IMR-90 (cell line): Measurements from ENCODE around the gene SRSF2. TPM values are rescaled to one million over a fixed set of nuclear protein-coding genes. Genes with fewer than 3 reads are reported as not detected.

ENCODE experiments used
- ATAC-seq: fragments of 200-7000 bp; cut with Tn5 transposase; 2 replicates; pipeline ENCODE4 v1.9.1; 2020; ENCODE audit warnings: low read depth, mild to moderate bottlenecking, moderate library complexity
- BruUV-seq: library from RNA; stranded (reverse); fragments of 400-500 nt; replicated peaks from 2 replicates; lab custom pipeline; 2021; lab: Mats Ljungman, UMichigan
- CTCF ChIA-PET: fragments of 300-600 bp; formaldehyde crosslinking; extraction: SDS; loops from one replicate; lab custom pipeline; 2021; ENCODE audit warnings: antibody characterized with exemption; lab: Yijun Ruan, JAX
- POLR2A ChIA-PET: fragments of 300-600 bp; sonication (Branson Sonifier 250); formaldehyde crosslinking; loops from one replicate; lab custom pipeline; 2022; ENCODE audit warnings: antibody characterized with exemption; ENCODE audit not compliant: unreplicated experiment; lab: Charles Lee
- DNase-seq: peaks from one replicate; pipeline ENCODE4 v3.0.0; 2013
- H2AFZ ChIP-seq: replicated peaks from 2 replicates; pipeline ENCODE3; 2013; ENCODE audit warnings: low read length, mild to moderate bottlenecking; ENCODE audit not compliant: poor library complexity
- H2AK5ac ChIP-seq: 2 replicates; pipeline ENCODE4 v1.6.1; 2013; ENCODE audit warnings: low read depth, low read length, inconsistent platforms
- H2AK9ac ChIP-seq: replicated peaks from 2 replicates; pipeline ENCODE3; 2013; ENCODE audit warnings: mild to moderate bottlenecking, low read depth, low read length, moderate library complexity; ENCODE audit not compliant: poor library complexity
- H2BK120ac ChIP-seq: 2 replicates; pipeline ENCODE4 v1.6.1; 2013; ENCODE audit warnings: low read depth, low read length, inconsistent platforms
- H2BK15ac ChIP-seq: 3 replicates; pipeline ENCODE4 v1.6.1; 2013; ENCODE audit warnings: low read depth, low read length, inconsistent platforms
- H2BK20ac ChIP-seq: 2 replicates; pipeline ENCODE4 v1.6.1; 2013; ENCODE audit warnings: low read depth, mild to moderate bottlenecking, inconsistent platforms, low read length, moderate library complexity
- H2BK5ac ChIP-seq: 2 replicates; pipeline ENCODE4 v1.6.1; 2013; ENCODE audit warnings: mild to moderate bottlenecking, low read depth, low read length, inconsistent platforms; ENCODE audit not compliant: poor library complexity, severe bottlenecking
- H3K14ac ChIP-seq: replicated peaks from 2 replicates; pipeline ENCODE4 v1.6.1; 2013; ENCODE audit warnings: low read depth, low read length, inconsistent platforms
- H3K18ac ChIP-seq: 2 replicates; pipeline ENCODE4 v1.6.1; 2013; ENCODE audit warnings: low read depth, low read length, control low read depth
- H3K23ac ChIP-seq: 2 replicates; pipeline ENCODE4 v1.6.1; 2013; ENCODE audit warnings: low read depth, low read length, inconsistent platforms
- H3K27ac ChIP-seq: 2 replicates; pipeline ENCODE4 v1.5.1; 2013; ENCODE audit warnings: mild to moderate bottlenecking, control low read depth, low read length; ENCODE audit not compliant: insufficient read depth
- H3K27me3 ChIP-seq: 2 replicates; pipeline ENCODE4 v1.6.1; 2013; ENCODE audit warnings: low read length; ENCODE audit not compliant: control insufficient read depth, insufficient read depth
- H3K36me3 ChIP-seq: 2 replicates; pipeline ENCODE4 v1.6.1; 2013; ENCODE audit warnings: low read length, mixed read lengths; ENCODE audit not compliant: control insufficient read depth, insufficient read depth
- H3K4ac ChIP-seq: 2 replicates; pipeline ENCODE4 v1.6.1; 2013; ENCODE audit warnings: low read depth, low read length, inconsistent platforms
- H3K4me1 ChIP-seq: 2 replicates; pipeline ENCODE4 v1.6.1; 2013; ENCODE audit warnings: low read length, mixed read lengths; ENCODE audit not compliant: control insufficient read depth, insufficient read depth
- H3K4me2 ChIP-seq: 2 replicates; pipeline ENCODE4 v1.6.1; 2013; ENCODE audit warnings: low read depth, mild to moderate bottlenecking, control low read depth, low read length, moderate library complexity
- H3K4me3 ChIP-seq: 2 replicates; pipeline ENCODE4 v1.5.1; 2013; ENCODE audit warnings: low read depth, mild to moderate bottlenecking, control low read depth, low read length, moderate library complexity; ENCODE audit not compliant: insufficient read depth
- H3K56ac ChIP-seq: 2 replicates; pipeline ENCODE4 v1.6.1; 2013; ENCODE audit warnings: low read length, inconsistent platforms; ENCODE audit not compliant: insufficient read depth; ENCODE audit errors: extremely low read depth
- H3K79me1 ChIP-seq, 2 experiments: 2 replicates each; pipeline ENCODE4 v1.6.1; 2013; ENCODE audit warnings: low read length in 2 of 2, inconsistent platforms in 1 of 2, low read depth in 1 of 2
- H3K9ac ChIP-seq: 2 replicates; pipeline ENCODE4 v1.6.1; 2013; ENCODE audit warnings: low read depth, low read length, control low read depth
- H3K9me1 ChIP-seq: 2 replicates; pipeline ENCODE4 v1.6.1; 2013; ENCODE audit warnings: low read length, inconsistent platforms; ENCODE audit not compliant: insufficient read depth
- H3K9me3 ChIP-seq: 2 replicates; pipeline ENCODE4 v1.6.1; 2013; ENCODE audit warnings: low read length; ENCODE audit not compliant: control insufficient read depth, insufficient read depth
- H4K20me1 ChIP-seq: 2 replicates; pipeline ENCODE4 v1.6.1; 2013; ENCODE audit warnings: low read length, inconsistent platforms; ENCODE audit not compliant: insufficient read depth
- H4K5ac ChIP-seq: 2 replicates; pipeline ENCODE4 v1.6.1; 2013; ENCODE audit warnings: mild to moderate bottlenecking, low read depth, low read length, control low read depth
- H4K8ac ChIP-seq, 2 experiments: 2 replicates each; pipeline ENCODE4 v1.6.1; 2013; ENCODE audit warnings: low read depth in 2 of 2, low read length in 2 of 2, control low read depth in 1 of 2, inconsistent platforms in 1 of 2
- H4K91ac ChIP-seq: 2 replicates; pipeline ENCODE4 v1.6.1; 2013; ENCODE audit warnings: low read depth, low read length, inconsistent platforms; ENCODE audit not compliant: insufficient read depth
- CTCF ChIP-seq: conservative IDR thresholded peaks from 2 replicates; pipeline ENCODE4 v1.5.1; 2012; ENCODE audit warnings: mild to moderate bottlenecking, low read depth, low read length, improper control_type of control experiment
- NFE2L2 ChIP-seq: fragments of 150-350 bp; IDR thresholded peaks from 2 replicates; pipeline ENCODE4 v1.6.1; 2016; ENCODE audit warnings: low read depth, mild to moderate bottlenecking, low read length
- POLR2A ChIP-seq: IDR thresholded peaks from 2 replicates; pipeline ENCODE4 v1.6.1; 2012; ENCODE audit warnings: mild to moderate bottlenecking, low read depth, low read length
- SMC3 ChIP-seq: fragments of 150-350 bp; IDR thresholded peaks from 2 replicates; pipeline ENCODE4 v1.6.1; 2016; ENCODE audit warnings: low read depth, mild to moderate bottlenecking, antibody characterized with exemption, low read length, moderate library complexity
- WGBS, 2 experiments: methylation state at CpG; one replicate each; pipeline versions ENCODE4 v1.1.5 to v1.1.7; 2013; ENCODE audit warnings: missing lambda C conversion rate in 2 of 2; ENCODE audit not compliant: insufficient read length in 1 of 2; ENCODE audit errors: extremely low coverage in 2 of 2; 5-methylcytosine and 5-hydroxymethylcytosine counted together
- dilution Hi-C: fragments of 300-500 bp; cut with HindIII; formaldehyde crosslinking; loops from one replicate; pipeline ENCODE4 v1.14.3; 2018; ENCODE audit warnings: low sequenced_read_pairs; ENCODE audit not compliant: unreplicated experiment
- in situ Hi-C: fragments of 300-500 bp; cut with MboI; formaldehyde crosslinking; loops from 3 replicates; pipeline ENCODE4 v1.14.3; 2019; ENCODE audit warnings: low sequenced_read_pairs, inconsistent platforms, mixed read lengths
- intact Hi-C: fragments of 100-400 bp; cut with micrococcal nuclease; formaldehyde crosslinking; loops from 2 replicates; pipeline ENCODE4 v1.10.0; 2022
- microRNA-seq, 2 experiments: library from miRNA; stranded (forward) in 1 of 2; unstranded in 1 of 2; fragments of 10-50 nt in 1 of 2; fragments of <30 nt in 1 of 2; gene quantifications in 1 of 2; microRNA quantifications in 1 of 2; one replicate each; pipeline versions ENCODE3 to v1.1.0; 2013 to 2020; ENCODE audit not compliant: insufficient read depth in 1 of 2, insufficient read length in 1 of 2, unreplicated experiment in 1 of 2
- polyA plus RNA-seq, 3 experiments: library from polyadenylated mRNA; depleted of rRNA; stranded (reverse); fragments of >200 nt; gene quantifications; 2 replicates each; pipeline ENCODE4 v1.2.3, GENCODE V29; 2012; ENCODE audit warnings: low replicate concordance in 1 of 3
- small RNA-seq, 5 experiments: library from RNA; depleted of rRNA; stranded (forward); fragments of <200 nt; gene quantifications; one replicate each; pipeline ENCODE3, GENCODE V24; 2012
- total RNA-seq: library from RNA; depleted of rRNA; stranded (reverse); fragments of >200 nt; gene quantifications from 2 replicates; pipeline ENCODE4 v1.2.3, GENCODE V29; 2012; rRNA removed

SRSF2 gene
- total and polyA plus RNA-seq, 2 of the 4 experiments (the other 2 are of a cell fraction) = 98.0 to 296 TPM

DNA sequence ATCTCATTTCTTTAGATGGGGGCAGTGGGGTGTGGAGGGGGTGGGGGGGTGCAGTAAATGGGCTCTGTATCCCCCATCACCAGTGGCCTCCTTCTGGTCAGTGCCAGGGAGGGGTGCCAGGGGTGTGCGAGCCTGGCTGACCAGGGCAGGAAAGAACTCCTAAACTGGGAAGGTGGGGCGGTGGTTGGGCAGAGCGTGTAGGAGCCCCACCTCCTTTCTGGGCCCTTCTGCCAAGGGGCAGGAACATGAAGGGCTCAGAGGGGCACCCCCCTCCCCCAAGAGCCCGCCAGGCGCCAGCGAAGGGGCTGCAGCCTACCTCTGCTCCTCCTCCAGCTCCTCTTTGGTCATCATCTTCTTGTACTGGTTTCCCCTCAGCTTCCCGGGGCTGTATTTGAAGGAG is 52.4 kb downstream of the SRSF2 start:
- intact Hi-C loops = loop anchor here (10.0 kb wide), 1 partner anchor 1920 kb away; no protein-coding TSS in a partner anchor

More for the DNA sequence above, 52.4 kb downstream of the SRSF2 start:
- no peak overlapping the region for H3K4me3 ChIP-seq
- H3K79me1 ChIP-seq = peaks cover 5 to 74% of the 10 kb centered on the region in 2 experiments; a peak in 3 of 4 replicates
- CTCF ChIA-PET = no interaction called here
- peaks cover 26% of the 10 kb centered on the region for H3K4me1 ChIP-seq
- H2AK9ac ChIP-seq = no peak overlapping the region
- no peak overlapping the region for H3K56ac ChIP-seq
- no peak overlapping the region for H2AK5ac ChIP-seq
- no CpG with 5 or more reads among the region's 7 CpGs for WGBS, 2 experiments
- no peak overlapping the region for H4K5ac ChIP-seq
- H2AFZ ChIP-seq = no peak overlapping the region
- H4K8ac ChIP-seq = no peak overlapping the region
- in situ Hi-C loops (no loop called here), dilution Hi-C loops (no loop called here)
- H3K14ac ChIP-seq = no peak overlapping the region
- H3K9me3 ChIP-seq = no peaks in the 10 kb centered on the region
- peaks cover 38% of the 10 kb centered on the region for H4K20me1 ChIP-seq
- H2BK120ac ChIP-seq = no peak overlapping the region
- no peak overlapping the region for H3K4me2 ChIP-seq
- POLR2A ChIA-PET = interaction anchor here (0.5 kb wide), 1 partner anchor 118 kb away, joined by 3 read pairs; no protein-coding TSS in a partner anchor
- peaks cover 49% of the 10 kb centered on the region for H3K36me3 ChIP-seq
- DNase-seq (no peak), ATAC-seq (no peak)
- H3K9me1 ChIP-seq = peaks cover 10% of the 10 kb centered on the region
- H3K27me3 ChIP-seq = no peaks in the 10 kb centered on the region
- TF ChIP-seq NFE2L2 = no peak
- TF ChIP-seq CTCF = no peak
- TF ChIP-seq SMC3 = no peak
- no peak for TF ChIP-seq POLR2A
- no TSS peak for BruUV-seq
- H3K4ac ChIP-seq = no peak overlapping the region
- no peak overlapping the region for H3K27ac ChIP-seq
- H2BK15ac ChIP-seq = no peak overlapping the region
- H4K91ac ChIP-seq = no peak overlapping the region
- H2BK20ac ChIP-seq = no peak overlapping the region
- no peak overlapping the region for H2BK5ac ChIP-seq
- H3K23ac ChIP-seq = no peak overlapping the region
- no peak overlapping the region for H3K9ac ChIP-seq
- no peak overlapping the region for H3K18ac ChIP-seq

Small RNA genes within 50 kb of the gene (microRNA-seq; reads per million reads assigned to microRNA genes)
- gene AC005837.3 (ENCODE audit: insufficient read depth, insufficient read length) (not detected), gene MIR636 (ENCODE audit: unreplicated experiment) (not detected), gene RF02271 (ENCODE audit: insufficient read depth, insufficient read length) (not detected), gene RNU6-97P (ENCODE audit: insufficient read depth, insufficient read length) (not detected), gene RNY4P36 (ENCODE audit: insufficient read depth, insufficient read length) (not detected)

Small RNA genes within 50 kb of the gene (small RNA-seq; reads per million reads assigned to genes)
- 0 to 0.04 (median 0) reads per million in 5 experiments for gene AC005837.3
- 0 reads per million in 5 experiments for gene RF02271
- gene RNU6-97P = 0 to 0.34 (median 0) reads per million in 5 experiments
- 0 to 40.4 (median 0.08) reads per million in 5 experiments for gene RNY4P36

Other genes starting within 250 kb of the SRSF2 start
- gene RHBDF2, start 235.9 kb downstream of the SRSF2 start, total RNA-seq = 1.3 and 1.4 TPM in 2 replicates
- 8.3 and 10.0 TPM in 2 replicates for gene RHBDF2, start 235.9 kb downstream of the SRSF2 start, polyA plus RNA-seq (2012; rRNA removed)
- gene CYGB, start 199.6 kb downstream of the SRSF2 start, total RNA-seq = 1.3 and 1.7 TPM in 2 replicates
- 2.9 and 3.5 TPM in 2 replicates for gene CYGB, start 199.6 kb downstream of the SRSF2 start, polyA plus RNA-seq (2012; rRNA removed)
- gene PRCD, start 197.3 kb downstream of the SRSF2 start, total RNA-seq = under 0.01 TPM in 1 of 2 replicates, not detected in the other
- 0.32 TPM in 2 replicates for gene PRCD, start 197.3 kb downstream of the SRSF2 start, polyA plus RNA-seq (2012; rRNA removed)
- gene ST6GALNAC2, start 151.5 kb downstream of the SRSF2 start, total RNA-seq = not detected in 2 replicates
- gene ST6GALNAC2, start 151.5 kb downstream of the SRSF2 start, polyA plus RNA-seq (2012; rRNA removed) = 0.10 TPM in 1 of 2 replicates, not detected in the other
- not detected in 2 replicates for gene ST6GALNAC1, start 93.6 kb downstream of the SRSF2 start, total RNA-seq
- not detected in 2 replicates for gene ST6GALNAC1, start 93.6 kb downstream of the SRSF2 start, polyA plus RNA-seq (2012; rRNA removed)
- 169 and 231 TPM in 2 replicates for gene MXRA7, start 26.4 kb downstream of the SRSF2 start, total RNA-seq
- gene MXRA7, start 26.4 kb downstream of the SRSF2 start, polyA plus RNA-seq (2012; rRNA removed) = 148 and 168 TPM in 2 replicates
- gene JMJD6, start 10.7 kb downstream of the SRSF2 start, total RNA-seq = 24.4 and 31.9 TPM in 2 replicates
- 30.9 and 33.7 TPM in 2 replicates for gene JMJD6, start 10.7 kb downstream of the SRSF2 start, polyA plus RNA-seq (2012; rRNA removed)
- gene METTL23, start 10.5 kb downstream of the SRSF2 start, total RNA-seq = 18.8 and 19.7 TPM in 2 replicates
- gene METTL23, start 10.5 kb downstream of the SRSF2 start, polyA plus RNA-seq (2012; rRNA removed) = 32.1 and 36.5 TPM in 2 replicates
- gene MFSD11, start 788 bp upstream of the SRSF2 start, total RNA-seq = 16.1 and 16.4 TPM in 2 replicates
- gene MFSD11, start 788 bp upstream of the SRSF2 start, polyA plus RNA-seq (2012; rRNA removed) = 9.8 and 12.3 TPM in 2 replicates
- gene MGAT5B, start 131.1 kb upstream of the SRSF2 start, total RNA-seq = 0.54 and 0.56 TPM in 2 replicates
- 2.0 and 2.8 TPM in 2 replicates for gene MGAT5B, start 131.1 kb upstream of the SRSF2 start, polyA plus RNA-seq (2012; rRNA removed)